Stimulated activated CD8-positive, alpha-beta memory T cell treated with anti-CD3 and anti-CD28 coated beads, Interleukin-7, amount 100 ng/mL, for 24 hours (primary cell): ENCODE results near the gene TRAPPC4.
"Not testable (repeated sequence)": the region's sequence is repeated elsewhere in the genome, so short reads cannot be mapped to it uniquely, and the experiment has no call there.

Experiments used
- DNase-seq: peaks from one replicate; pipeline ENCODE4 v3.0.0-alpha.2; 2020; ENCODE audit warnings: low read depth

Gene TRAPPC4

GRCh38 chr11:119033421-119033820, 14.9 kb downstream of the TRAPPC4 start:
- not testable (repeated sequence) for DNase-seq

- DNase-seq: no peak
These were observed 16.2 kb downstream of the TRAPPC4 start for GRCh38 chr11:119034813-119035212.

- DNase-seq: no peak
These were observed 20.3 kb downstream of the TRAPPC4 start for GRCh38 chr11:119038884-119039283.

GRCh38 chr11:119039471-119039870, 20.9 kb downstream of the TRAPPC4 start:
- DNase-seq: not testable (repeated sequence)

- DNase-seq: no peak
These were observed 23.4 kb downstream of the TRAPPC4 start for GRCh38 chr11:119041821-119042514.

GRCh38 chr11:119042927-119043326, 24.4 kb downstream of the TRAPPC4 start:
- no peak for DNase-seq

GRCh38 chr11:119044708-119045107, 26.1 kb downstream of the TRAPPC4 start:
- DNase-seq: no peak

GRCh38 chr11:119046489-119046888, 27.9 kb downstream of the TRAPPC4 start:
- DNase-seq: no peak

- no peak for DNase-seq
These were observed 28.6 kb downstream of the TRAPPC4 start for GRCh38 chr11:119047205-119047604.

GRCh38 chr11:119048644-119049043, 30.1 kb downstream of the TRAPPC4 start:
- DNase-seq: no peak

- DNase-seq: no peak
These were observed 30.5 kb downstream of the TRAPPC4 start for GRCh38 chr11:119049081-119049480.

GRCh38 chr11:119051440-119052162, 33.0 kb downstream of the TRAPPC4 start:
- DNase-seq: no peak

GRCh38 chr11:119052163-119052814, 33.7 kb downstream of the TRAPPC4 start:
- DNase-seq: no peak

GRCh38 chr11:119054418-119054817, 35.9 kb downstream of the TRAPPC4 start:
- no peak for DNase-seq

- no peak for DNase-seq
These were observed 37.3 kb downstream of the TRAPPC4 start for GRCh38 chr11:119055901-119056300.

- no peak for DNase-seq
These were observed 37.9 kb downstream of the TRAPPC4 start for GRCh38 chr11:119056421-119056999.

- peak; percentile 99 for DNase-seq
These were observed 38.6 kb downstream of the TRAPPC4 start, which contains the start of gene HYOU1 for GRCh38 chr11:119057000-119057769. Gene HYOU1, minus strand, starts transcription at chr11:119057205. Its CDS starts 1,045 bp downstream, at chr11:119056160.

GRCh38 chr11:119059128-119059527, 40.6 kb downstream of the TRAPPC4 start:
- not testable (repeated sequence) for DNase-seq

GRCh38 chr11:119061256-119061655, 42.7 kb downstream of the TRAPPC4 start:
- DNase-seq: no peak

- DNase-seq: no peak
These were observed 44.2 kb downstream of the TRAPPC4 start for GRCh38 chr11:119062779-119063178.

- no peak for DNase-seq
These were observed 46.8 kb downstream of the TRAPPC4 start for GRCh38 chr11:119065369-119065768.
